DMS 273 (cell line): Measurements from ENCODE around the gene HNMT.
"Not testable (repeated sequence)": the region's sequence is repeated elsewhere in the genome, so short reads cannot be mapped to it uniquely, and the experiment has no call there.

Experiments
- DNase-seq: peaks from one replicate; lab custom pipeline; 2025; ENCODE audit not compliant: unreplicated experiment; lab: John Stamatoyannopoulos, UW

Gene HNMT

GRCh38 chr2:137964066-137964858 is at the start of gene HNMT:
HNMT (plus strand) TSS chr2:137964473; CDS start chr2:137964492, 19 bp downstream.
- peak; percentile 73 for DNase-seq

- no peak for DNase-seq
Measured at GRCh38 chr2:137921105-137921880, 43.0 kb upstream of the HNMT start.

- not testable (repeated sequence) for DNase-seq
Measured at GRCh38 chr2:137922171-137922570, 42.1 kb upstream of the HNMT start.

GRCh38 chr2:137924019-137924418 is 40.3 kb upstream of the HNMT start:
- DNase-seq: no peak

GRCh38 chr2:137925599-137925998 is 38.7 kb upstream of the HNMT start:
- DNase-seq: no peak

- no peak for DNase-seq
Measured at GRCh38 chr2:137927846-137928245, 36.4 kb upstream of the HNMT start.

- peak; percentile 44 for DNase-seq
Measured at GRCh38 chr2:137928547-137929518, 35.4 kb upstream of the HNMT start.

GRCh38 chr2:137929519-137929916 is 34.8 kb upstream of the HNMT start:
- peak; percentile 67 for DNase-seq

- peak; percentile 21 for DNase-seq
Measured at GRCh38 chr2:137930146-137930545, 34.1 kb upstream of the HNMT start.

- DNase-seq: no peak
Measured at GRCh38 chr2:137935591-137935990, 28.7 kb upstream of the HNMT start.

GRCh38 chr2:137937246-137937645 is 27.0 kb upstream of the HNMT start:
- DNase-seq: no peak

- DNase-seq: no peak
Measured at GRCh38 chr2:137937778-137938177, 26.5 kb upstream of the HNMT start.

- no peak for DNase-seq
Measured at GRCh38 chr2:137938204-137938603, 26.1 kb upstream of the HNMT start.

- no peak for DNase-seq
Measured at GRCh38 chr2:137939026-137939425, 25.2 kb upstream of the HNMT start.

- no peak for DNase-seq
Measured at GRCh38 chr2:137940154-137940553, 24.1 kb upstream of the HNMT start.

- peak; percentile 44 for DNase-seq
Measured at GRCh38 chr2:137942037-137942832, 22.0 kb upstream of the HNMT start.

- DNase-seq: no peak
Measured at GRCh38 chr2:137942833-137943677, 21.2 kb upstream of the HNMT start.

GRCh38 chr2:137943678-137944347 is 20.5 kb upstream of the HNMT start:
- no peak for DNase-seq

- no peak for DNase-seq
Measured at GRCh38 chr2:137944714-137945113, 19.6 kb upstream of the HNMT start.
